Spleen (tissue), 7 donors: ENCODE results near the gene CHCHD6.

Experiments
- POLR2A ChIP-seq, 3 donors: fragments of 450-650 bp; IDR thresholded peaks; one replicate each; pipeline ENCODE4 v1.5.1; 2017; ENCODE audit warnings: antibody characterized with exemption in 3 of 3, mild to moderate bottlenecking in 1 of 3
- POLR2AphosphoS5 ChIP-seq, 3 donors: sonication (generic); formaldehyde crosslinking; IDR thresholded peaks; one replicate each; pipeline ENCODE4 v1.5.1; 2017; ENCODE audit warnings: antibody characterized with exemption in 3 of 3
- TF ChIP-seq, protein P1 (sequence below), 11 experiments: fragments of 200-600 bp in 7 of 11; fragments of 450-650 bp in 4 of 11; sonication (generic) in 4 of 11; IDR thresholded peaks in 8 of 11; conservative IDR thresholded peaks in 3 of 11; 1 replicate in 7 of 11; 2 replicates in 4 of 11; pipeline versions ENCODE4 v1.4.0 to v1.8.0; 2016 to 2021; ENCODE audit warnings: antibody characterized with exemption in 11 of 11, inconsistent platforms in 4 of 11, mild to moderate bottlenecking in 1 of 11
- donor health status: DM: no; HTN: no; CAD: no; lungs with moderate emphysema.
- donor health status: DM: no; HTN: no; CAD: no.
- donor health status: DM: no; HTN: no; CAD: no.

DNA sequence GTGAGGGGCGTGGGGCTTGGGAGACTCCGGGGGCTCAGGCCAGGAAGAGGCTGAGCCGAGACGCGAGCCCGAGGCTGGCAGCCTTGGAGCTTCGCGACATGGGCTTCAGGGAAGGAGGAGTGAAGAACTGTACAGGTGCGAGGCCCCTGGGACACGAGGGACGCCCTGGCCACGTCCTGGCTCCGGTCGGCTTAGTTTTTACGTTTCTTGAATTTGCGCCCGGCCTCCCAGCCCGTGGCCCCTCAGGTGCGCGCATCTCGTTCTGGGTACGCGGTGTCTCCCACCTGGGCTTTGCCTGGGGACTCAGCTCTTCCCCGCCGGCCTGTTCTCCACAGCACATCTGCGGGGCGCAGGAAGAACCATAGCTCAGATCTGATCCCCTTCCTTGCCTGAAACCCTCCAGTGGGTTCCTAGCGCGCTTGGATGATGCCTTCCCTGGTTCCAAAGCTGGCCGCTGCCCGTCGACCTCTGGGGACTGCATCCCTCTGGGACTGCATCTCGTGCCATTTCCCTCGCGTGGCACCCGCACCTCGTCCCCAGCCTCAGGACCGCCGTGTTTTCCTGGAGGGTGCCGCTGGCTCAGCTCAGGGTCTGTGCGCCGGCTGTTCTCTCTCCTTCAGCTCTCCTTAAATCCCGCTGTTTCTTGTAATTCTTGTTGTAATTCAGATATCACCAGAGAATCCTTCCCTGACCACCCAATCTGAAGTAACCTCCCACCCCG, 614 bp downstream of the CHCHD6 start:
- TF ChIP-seq, protein P1, sequence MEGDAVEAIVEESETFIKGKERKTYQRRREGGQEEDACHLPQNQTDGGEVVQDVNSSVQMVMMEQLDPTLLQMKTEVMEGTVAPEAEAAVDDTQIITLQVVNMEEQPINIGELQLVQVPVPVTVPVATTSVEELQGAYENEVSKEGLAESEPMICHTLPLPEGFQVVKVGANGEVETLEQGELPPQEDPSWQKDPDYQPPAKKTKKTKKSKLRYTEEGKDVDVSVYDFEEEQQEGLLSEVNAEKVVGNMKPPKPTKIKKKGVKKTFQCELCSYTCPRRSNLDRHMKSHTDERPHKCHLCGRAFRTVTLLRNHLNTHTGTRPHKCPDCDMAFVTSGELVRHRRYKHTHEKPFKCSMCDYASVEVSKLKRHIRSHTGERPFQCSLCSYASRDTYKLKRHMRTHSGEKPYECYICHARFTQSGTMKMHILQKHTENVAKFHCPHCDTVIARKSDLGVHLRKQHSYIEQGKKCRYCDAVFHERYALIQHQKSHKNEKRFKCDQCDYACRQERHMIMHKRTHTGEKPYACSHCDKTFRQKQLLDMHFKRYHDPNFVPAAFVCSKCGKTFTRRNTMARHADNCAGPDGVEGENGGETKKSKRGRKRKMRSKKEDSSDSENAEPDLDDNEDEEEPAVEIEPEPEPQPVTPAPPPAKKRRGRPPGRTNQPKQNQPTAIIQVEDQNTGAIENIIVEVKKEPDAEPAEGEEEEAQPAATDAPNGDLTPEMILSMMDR (IDR thresholded peaks at IDR 0.05 in 8 of 11, conservative IDR thresholded peaks at IDR 0.05 in 3 of 11) = no peak
- TF ChIP-seq POLR2AphosphoS5 (IDR thresholded peaks at IDR 0.05) = no peak
- TF ChIP-seq POLR2A (IDR thresholded peaks at IDR 0.05) = no peak
